ENCODE results near the gene AGGF1. TPM values are rescaled to one million over a fixed set of nuclear protein-coding genes. Genes with fewer than 3 reads are reported as not detected.

AGGF1 gene
- polyA plus RNA-seq, 2 of the 4 experiments (the other 2 are of a cell fraction), result 15.8 to 32.5 TPM

DNA sequence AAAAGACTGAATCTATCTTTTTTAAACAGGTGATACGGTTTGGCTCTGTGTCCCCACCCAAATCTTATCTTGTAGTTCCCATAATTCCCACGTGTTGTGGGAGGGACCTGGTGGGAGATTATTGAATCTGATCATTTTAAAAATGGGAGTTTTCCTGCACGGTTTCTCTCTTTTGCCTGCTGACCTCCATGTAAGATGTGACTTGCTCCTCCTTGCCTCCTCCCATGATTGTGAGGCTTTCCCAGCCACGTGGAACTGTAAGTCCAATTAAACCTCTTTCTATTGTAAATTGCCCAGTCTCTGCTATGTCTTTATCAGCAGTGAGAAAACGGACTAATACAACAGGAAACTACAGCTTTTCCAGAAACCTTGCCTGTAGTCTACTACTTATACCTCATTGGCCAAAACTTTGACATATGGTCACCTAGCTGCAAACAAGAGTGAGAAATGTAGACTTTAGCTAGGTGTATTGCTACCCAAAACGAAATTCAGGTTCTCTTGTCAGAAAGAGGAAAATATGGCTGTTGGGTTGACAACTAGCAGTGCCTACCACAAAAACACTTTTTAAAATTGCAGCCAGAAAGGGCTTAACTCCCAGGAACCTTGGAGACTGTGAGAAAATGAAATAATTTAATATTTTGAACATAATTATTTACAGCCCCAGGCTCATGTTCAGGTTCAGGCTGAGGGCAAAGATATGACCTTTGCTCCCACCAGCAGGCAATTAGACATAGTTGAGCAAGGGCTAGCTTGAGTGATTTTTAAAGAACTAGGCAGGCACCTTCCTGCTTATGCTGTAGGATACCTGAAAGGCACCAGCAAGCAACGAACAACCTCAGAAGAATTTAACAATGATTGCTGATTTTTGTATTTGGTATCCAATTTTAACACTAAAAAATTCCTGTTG, 7.4 kb upstream of the AGGF1 start:
- CTCF ChIA-PET, result interaction anchor here (1.0 to 1.3 kb wide), 2 partner anchors 158 to 248 kb away, joined by 3 to 4 read pairs; no protein-coding TSS in a partner anchor
- ATAC-seq (no peak), DNase-seq (ENCODE audit: low read depth in 1 of 2, low spot score in 1 of 2) (no peak), FAIRE-seq (no peak)
- no peak overlapping the region for H3K4me2 ChIP-seq
- H3K27ac ChIP-seq, result no peak overlapping the region
- POLR2A ChIA-PET, result no interaction called here
- H3K4me3 ChIP-seq, result no peak overlapping the region
- 28% methylated on average over 7 of the region's 7 CpGs for WGBS (ENCODE audit: missing lambda C conversion rate)
- H3K9me3 ChIP-seq, result no peaks in the 10 kb centered on the region
- no peak for TF ChIP-seq CHD4 (IDR thresholded peaks at IDR 0.05; ENCODE audit: borderline replicate concordance)
- TF ChIP-seq POLR2AphosphoS2 (conservative IDR thresholded peaks at IDR 0.05; ENCODE audit: low read length), result no peak
- TF ChIP-seq NFE2L2 (conservative IDR thresholded peaks at IDR 0.05; ENCODE audit: low read length), result no peak
- TF ChIP-seq TFCP2L1 (CRISPR knock-in tag; IDR thresholded peaks at IDR 0.05), result no peak
- TF ChIP-seq RFX5 (IDR thresholded peaks at IDR 0.05), result no peak
- no peak for TF ChIP-seq RARB (CRISPR knock-in tag; IDR thresholded peaks at IDR 0.05)
- TF ChIP-seq, protein P1, sequence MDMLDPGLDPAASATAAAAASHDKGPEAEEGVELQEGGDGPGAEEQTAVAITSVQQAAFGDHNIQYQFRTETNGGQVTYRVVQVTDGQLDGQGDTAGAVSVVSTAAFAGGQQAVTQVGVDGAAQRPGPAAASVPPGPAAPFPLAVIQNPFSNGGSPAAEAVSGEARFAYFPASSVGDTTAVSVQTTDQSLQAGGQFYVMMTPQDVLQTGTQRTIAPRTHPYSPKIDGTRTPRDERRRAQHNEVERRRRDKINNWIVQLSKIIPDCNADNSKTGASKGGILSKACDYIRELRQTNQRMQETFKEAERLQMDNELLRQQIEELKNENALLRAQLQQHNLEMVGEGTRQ (IDR thresholded peaks at IDR 0.05), result no peak
- no peak for TF ChIP-seq MAZ (IDR thresholded peaks at IDR 0.05; ENCODE audit: borderline replicate concordance, low read depth, low read length)
- TF ChIP-seq HOXB13 (CRISPR knock-in tag; IDR thresholded peaks at IDR 0.05; ENCODE audit: low read depth), result no peak
- no peak for TF ChIP-seq RAD21 (conservative IDR thresholded peaks at IDR 0.05 in 1 of 2, IDR thresholded peaks at IDR 0.05 in 1 of 2)
- no peak for TF ChIP-seq RCOR1 (IDR thresholded peaks at IDR 0.05; ENCODE audit: low read depth, low read length)
- no peaks in the 10 kb centered on the region for H3K4me1 ChIP-seq

DNA sequence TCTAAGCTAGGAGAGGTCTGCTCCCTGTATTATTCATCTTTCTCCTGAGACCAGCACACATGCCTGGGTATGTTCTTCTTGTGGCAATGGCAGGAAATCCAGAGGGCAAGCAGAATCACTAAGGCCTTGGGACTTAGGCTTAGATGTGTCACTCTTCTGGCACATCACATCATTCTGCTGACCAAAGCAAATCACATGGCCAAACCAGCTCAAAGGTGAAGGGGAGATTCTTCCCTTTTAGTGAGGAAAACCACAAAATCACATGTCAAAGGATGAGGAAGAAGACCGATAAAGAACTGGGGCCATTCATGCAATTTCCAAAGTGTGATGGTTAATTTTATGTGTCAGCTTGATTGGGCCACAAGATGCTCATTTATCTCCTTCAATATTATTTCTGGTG, 5.7 kb upstream of the AGGF1 start:
- CTCF ChIA-PET, result interaction anchor here (1.0 to 4.4 kb wide), 5 partner anchors 8 to 423 kb away, joined by 3 to 29 read pairs (median 5); no protein-coding TSS in a partner anchor
- FAIRE-seq, result no peak

DNA sequence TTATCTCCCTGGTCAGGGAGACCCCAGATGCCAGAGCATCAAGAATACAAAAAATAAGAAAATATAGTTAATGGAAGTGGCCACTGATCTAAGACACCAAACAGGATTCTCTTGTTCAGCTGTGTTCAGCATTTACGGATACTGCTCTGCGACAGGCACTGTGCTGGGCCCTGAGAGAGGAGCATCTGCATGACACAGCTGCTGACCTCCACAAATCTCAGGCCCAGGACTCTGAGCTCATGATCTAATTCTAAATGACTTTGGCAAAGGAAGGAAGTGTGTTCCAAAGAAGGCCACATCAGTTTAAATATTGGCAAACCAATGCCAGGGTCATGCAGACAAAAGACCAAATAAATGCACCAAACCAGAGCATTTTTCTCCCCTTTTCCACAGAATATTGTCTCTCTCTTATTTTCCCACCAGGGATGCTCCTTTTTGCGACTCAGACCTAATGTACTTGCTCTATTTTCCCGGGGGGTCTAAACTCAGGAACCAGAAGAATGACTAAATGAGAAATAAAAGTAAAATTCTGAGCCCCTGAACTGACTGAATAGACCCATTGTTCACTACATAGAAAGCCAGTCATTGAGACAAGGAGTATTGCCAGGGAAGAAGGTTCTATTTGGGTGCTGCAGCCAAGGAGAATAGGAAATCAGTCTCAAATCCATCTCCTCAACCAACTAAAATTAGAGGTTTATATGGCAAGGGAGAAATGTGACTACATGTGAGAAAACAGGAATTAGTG, 1.4 kb upstream of the AGGF1 start:
- Histone ChIP-seq H3K4me2 (no peak overlapping the region), H3K27ac (no peak overlapping the region), H3K4me1 (peaks cover 11% of the 10 kb centered on the region), H3K4me3 (no peak overlapping the region), H3K9me3 (peaks cover 12% of the 10 kb centered on the region)
- ATAC-seq, result no peak
- ChIA-PET CTCF (interaction anchor here (0.6 to 2.1 kb wide), 4 partner anchors 13 to 435 kb away, joined by 3 to 7 read pairs (median 4); no protein-coding TSS in a partner anchor), POLR2A (no interaction called here)
- peak in 1 of 2 experiments; percentile 4 for DNase-seq (ENCODE audit: low read depth in 1 of 2, low spot score in 1 of 2)
- TF ChIP-seq MAFK (IDR thresholded peaks at IDR 0.05; ENCODE audit: partially characterized antibody) (no peak), KDM1A (IDR thresholded peaks at IDR 0.05; ENCODE audit: low read depth) (no peak)
- WGBS (ENCODE audit: missing lambda C conversion rate), result 65% methylated on average over 4 of the region's 4 CpGs
- no peak for FAIRE-seq

More for the DNA sequence above, 5.7 kb upstream of the AGGF1 start:
- Histone ChIP-seq H3K4me2 (no peak overlapping the region), H3K9me3 (peaks cover 9% of the 10 kb centered on the region), H3K4me3 (no peak overlapping the region), H3K27ac (no peak overlapping the region), H3K4me1 (no peaks in the 10 kb centered on the region)
- ATAC-seq (no peak), DNase-seq (ENCODE audit: low read depth in 1 of 2, low spot score in 1 of 2) (no peak)
- 76% methylated on average over 1 of the region's 1 CpG for WGBS (ENCODE audit: missing lambda C conversion rate)
- TF ChIP-seq, protein P2, sequence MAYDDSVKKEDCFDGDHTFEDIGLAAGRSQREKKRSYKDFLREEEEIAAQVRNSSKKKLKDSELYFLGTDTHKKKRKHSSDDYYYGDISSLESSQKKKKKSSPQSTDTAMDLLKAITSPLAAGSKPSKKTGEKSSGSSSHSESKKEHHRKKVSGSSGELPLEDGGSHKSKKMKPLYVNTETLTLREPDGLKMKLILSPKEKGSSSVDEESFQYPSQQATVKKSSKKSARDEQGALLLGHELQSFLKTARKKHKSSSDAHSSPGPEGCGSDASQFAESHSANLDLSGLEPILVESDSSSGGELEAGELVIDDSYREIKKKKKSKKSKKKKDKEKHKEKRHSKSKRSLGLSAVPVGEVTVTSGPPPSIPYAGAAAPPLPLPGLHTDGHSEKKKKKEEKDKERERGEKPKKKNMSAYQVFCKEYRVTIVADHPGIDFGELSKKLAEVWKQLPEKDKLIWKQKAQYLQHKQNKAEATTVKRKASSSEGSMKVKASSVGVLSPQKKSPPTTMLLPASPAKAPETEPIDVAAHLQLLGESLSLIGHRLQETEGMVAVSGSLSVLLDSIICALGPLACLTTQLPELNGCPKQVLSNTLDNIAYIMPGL (CRISPR knock-in tag; IDR thresholded peaks at IDR 0.05; ENCODE audit: borderline replicate concordance), result no peak
- peak; percentile 77 for TF ChIP-seq MAFK (IDR thresholded peaks at IDR 0.05; ENCODE audit: partially characterized antibody)
- POLR2A ChIA-PET, result no interaction called here
